Measurements from ENCODE around the gene RSAD2.

Gene RSAD2

GRCh38 chr2:6865346-6866274, 12.0 kb upstream of the RSAD2 start, which contains the start of gene CMPK2:
TSS of gene CMPK2 (minus strand) at chr2:6865907. CDS start at chr2:6865696, 211 bp downstream.
- peak within 1 kb of the TSS; percentile 96 for H2AFZ ChIP-seq
- peak within 1 kb of the TSS; percentile 68 for H3K27ac ChIP-seq

GRCh38 chr2:6866275-6866671, 11.3 kb upstream of the RSAD2 start:
- no peak overlapping the region for H3K9ac ChIP-seq
- no peaks in the 10 kb centered on the region for H3K27me3 ChIP-seq (ENCODE audit: control insufficient read depth, insufficient read depth, low read length)
- peak overlapping the region; percentile 96 for H2AFZ ChIP-seq
- peak overlapping the region; percentile 68 for H3K27ac ChIP-seq
- H3K4me1 ChIP-seq, result no peaks in the 10 kb centered on the region
- no peaks in the 10 kb centered on the region for H3K9me3 ChIP-seq (ENCODE audit: control insufficient read depth, low read length)
- H3K4me2 ChIP-seq (ENCODE audit: low read length), result peak overlapping the region; percentile 93
- TF ChIP-seq, protein P1, sequence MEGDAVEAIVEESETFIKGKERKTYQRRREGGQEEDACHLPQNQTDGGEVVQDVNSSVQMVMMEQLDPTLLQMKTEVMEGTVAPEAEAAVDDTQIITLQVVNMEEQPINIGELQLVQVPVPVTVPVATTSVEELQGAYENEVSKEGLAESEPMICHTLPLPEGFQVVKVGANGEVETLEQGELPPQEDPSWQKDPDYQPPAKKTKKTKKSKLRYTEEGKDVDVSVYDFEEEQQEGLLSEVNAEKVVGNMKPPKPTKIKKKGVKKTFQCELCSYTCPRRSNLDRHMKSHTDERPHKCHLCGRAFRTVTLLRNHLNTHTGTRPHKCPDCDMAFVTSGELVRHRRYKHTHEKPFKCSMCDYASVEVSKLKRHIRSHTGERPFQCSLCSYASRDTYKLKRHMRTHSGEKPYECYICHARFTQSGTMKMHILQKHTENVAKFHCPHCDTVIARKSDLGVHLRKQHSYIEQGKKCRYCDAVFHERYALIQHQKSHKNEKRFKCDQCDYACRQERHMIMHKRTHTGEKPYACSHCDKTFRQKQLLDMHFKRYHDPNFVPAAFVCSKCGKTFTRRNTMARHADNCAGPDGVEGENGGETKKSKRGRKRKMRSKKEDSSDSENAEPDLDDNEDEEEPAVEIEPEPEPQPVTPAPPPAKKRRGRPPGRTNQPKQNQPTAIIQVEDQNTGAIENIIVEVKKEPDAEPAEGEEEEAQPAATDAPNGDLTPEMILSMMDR (IDR thresholded peaks at IDR 0.05), result peak; percentile 57
- H3K36me3 ChIP-seq (ENCODE audit: control insufficient read depth, insufficient read depth, low read length), result no peaks in the 10 kb centered on the region
- no peaks in the 10 kb centered on the region for H3K79me2 ChIP-seq
- peak overlapping the region; percentile 76 for H3K4me3 ChIP-seq (ENCODE audit: low read depth, low read length)

More at GRCh38 chr2:6865346-6866274, 12.0 kb upstream of the RSAD2 start, which contains the start of gene CMPK2:
- Histone ChIP-seq H3K27me3 (ENCODE audit: control insufficient read depth, insufficient read depth, low read length) (no peaks in the 10 kb centered on the region), H3K9ac (peak within 1 kb of the TSS; percentile 17), H3K4me3 (ENCODE audit: low read depth, low read length) (peak within 1 kb of the TSS; percentile 76), H3K4me1 (no peaks in the 10 kb centered on the region), H3K9me3 (ENCODE audit: control insufficient read depth, low read length) (no peaks in the 10 kb centered on the region), H3K36me3 (ENCODE audit: control insufficient read depth, insufficient read depth, low read length) (no peaks in the 10 kb centered on the region), H3K79me2 (no peaks in the 10 kb centered on the region), H3K4me2 (ENCODE audit: low read length) (peak within 1 kb of the TSS; percentile 93)
- TF ChIP-seq, protein P1 (IDR thresholded peaks at IDR 0.05), result no peak

- H3K9ac ChIP-seq, result no peak overlapping the region
Measured at GRCh38 chr2:6866982-6867381, 10.6 kb upstream of the RSAD2 start.

DNA sequence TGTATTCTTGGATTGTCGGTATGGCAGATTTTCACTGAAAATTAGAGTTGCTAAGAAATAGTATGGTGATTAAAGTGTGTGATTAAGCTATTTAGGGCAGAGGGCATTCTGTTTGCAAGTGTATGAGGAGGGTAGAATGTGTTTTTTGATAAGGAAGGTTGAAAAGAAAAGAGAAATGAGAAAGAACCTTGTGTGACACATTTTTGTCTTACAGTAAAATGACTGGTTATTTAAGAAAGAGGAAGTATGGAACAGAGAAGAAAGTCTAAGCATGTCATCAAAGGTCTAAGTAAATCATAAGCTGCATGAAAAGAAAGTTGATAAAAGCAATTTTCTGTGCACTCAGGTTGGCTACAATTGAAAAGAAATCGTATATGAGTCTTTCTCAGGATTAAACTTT, 5.2 kb upstream of the RSAD2 start:
- Histone ChIP-seq H3K9me3 (ENCODE audit: control insufficient read depth, low read length) (no peaks in the 10 kb centered on the region), H3K79me2 (no peaks in the 10 kb centered on the region), H3K36me3 (ENCODE audit: control insufficient read depth, insufficient read depth, low read length) (no peaks in the 10 kb centered on the region), H3K4me2 (ENCODE audit: low read length) (no peak overlapping the region), H3K27ac (no peak overlapping the region), H3K9ac (no peak overlapping the region), H3K4me1 (peaks cover 4% of the 10 kb centered on the region), H3K4me3 (ENCODE audit: low read depth, low read length) (no peak overlapping the region), H3K27me3 (ENCODE audit: control insufficient read depth, insufficient read depth, low read length) (no peaks in the 10 kb centered on the region), H2AFZ (no peak overlapping the region)
- TF ChIP-seq, protein P1 (IDR thresholded peaks at IDR 0.05), result no peak

More at GRCh38 chr2:6866982-6867381, 10.6 kb upstream of the RSAD2 start:
- H3K4me3 ChIP-seq (ENCODE audit: low read depth, low read length), result no peak overlapping the region
- H3K9me3 ChIP-seq (ENCODE audit: control insufficient read depth, low read length), result no peaks in the 10 kb centered on the region
- TF ChIP-seq, protein P1 (IDR thresholded peaks at IDR 0.05), result no peak
- H3K27ac ChIP-seq, result no peak overlapping the region
- no peaks in the 10 kb centered on the region for H3K27me3 ChIP-seq (ENCODE audit: control insufficient read depth, insufficient read depth, low read length)
- H3K4me1 ChIP-seq, result no peaks in the 10 kb centered on the region
- H3K4me2 ChIP-seq (ENCODE audit: low read length), result no peak overlapping the region
- no peaks in the 10 kb centered on the region for H3K36me3 ChIP-seq (ENCODE audit: control insufficient read depth, insufficient read depth, low read length)
- no peak overlapping the region for H2AFZ ChIP-seq
- H3K79me2 ChIP-seq, result no peaks in the 10 kb centered on the region

Measured in parathyroid adenoma (tissue), 2 donors.